ENCODE data around the gene UTS2B.
A peak's percentile ranks its signal among the peaks of the same experiment; 100 is the strongest.

UTS2B gene

DNA sequence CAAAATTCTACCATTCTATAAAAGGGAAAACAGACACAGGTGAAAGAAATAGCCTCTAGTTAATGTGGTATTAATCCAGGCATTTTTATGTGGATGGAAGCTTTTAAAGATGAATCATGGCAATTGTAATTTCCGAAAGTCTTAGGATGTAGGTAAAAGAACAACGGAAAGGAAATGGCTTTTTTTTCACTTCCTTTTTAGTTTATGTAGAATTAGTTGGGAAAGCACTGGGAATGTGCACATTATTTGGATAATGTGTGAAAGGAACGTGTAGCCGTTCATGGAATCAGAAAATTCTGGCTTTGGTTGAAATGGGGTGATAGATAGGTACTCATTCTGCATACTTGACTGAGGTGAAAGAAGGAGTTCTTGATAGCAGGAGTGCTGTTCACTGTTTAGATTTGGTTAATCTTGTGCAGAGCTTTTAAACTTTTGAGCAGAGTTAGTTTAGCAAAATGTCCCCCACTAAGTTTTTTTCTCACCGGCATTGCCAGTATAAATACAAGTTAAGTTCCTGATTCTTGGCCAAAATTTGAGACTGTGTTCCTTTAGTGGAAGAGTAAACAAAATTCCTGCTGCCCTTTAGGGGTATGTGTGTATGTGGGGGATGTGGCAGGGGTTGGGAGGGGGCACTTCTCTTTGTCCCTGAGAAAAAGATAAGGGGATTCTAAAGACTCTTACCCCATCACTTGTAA, 20.2 kb upstream of the UTS2B start:
- DNase-seq: no peak

DNA sequence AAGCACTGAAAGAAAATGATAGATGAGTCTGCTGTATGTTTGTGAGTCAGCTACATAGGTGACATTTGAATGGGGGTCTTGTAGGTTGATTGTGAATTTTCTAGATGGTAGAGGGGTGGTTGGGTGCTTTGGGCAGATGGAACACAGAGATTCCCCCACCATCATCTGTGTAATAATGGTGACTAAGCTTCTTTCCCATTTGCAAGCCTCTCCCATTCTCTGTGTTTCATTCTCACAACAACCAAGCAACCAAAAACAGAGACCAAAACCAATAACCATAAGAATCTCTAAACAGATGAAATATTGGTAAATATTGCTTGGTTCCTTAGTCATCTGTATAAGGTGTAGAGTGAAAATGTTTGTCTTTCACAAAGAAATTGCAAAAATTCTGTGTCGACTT, 17.8 kb upstream of the UTS2B start:
- no peak for DNase-seq

DNA sequence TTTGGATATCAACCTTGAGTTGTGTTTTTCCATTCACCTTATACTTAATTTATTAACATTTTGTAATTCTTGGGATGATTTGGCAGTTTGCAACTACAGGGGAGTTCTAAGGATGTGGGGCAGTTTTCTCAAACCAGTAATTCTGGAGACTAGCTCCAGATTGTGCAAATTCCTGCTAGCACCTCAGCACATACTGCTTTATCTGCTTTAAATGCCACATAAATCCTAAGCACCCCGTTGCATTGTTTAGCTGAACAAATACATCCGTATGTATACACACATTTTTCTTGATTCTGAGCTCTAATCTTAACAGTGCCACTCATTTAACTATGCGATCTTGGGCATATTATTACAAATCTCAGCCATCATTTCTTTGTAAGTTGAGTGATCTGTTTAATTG, 16.9 kb upstream of the UTS2B start:
- no peak for DNase-seq

DNA sequence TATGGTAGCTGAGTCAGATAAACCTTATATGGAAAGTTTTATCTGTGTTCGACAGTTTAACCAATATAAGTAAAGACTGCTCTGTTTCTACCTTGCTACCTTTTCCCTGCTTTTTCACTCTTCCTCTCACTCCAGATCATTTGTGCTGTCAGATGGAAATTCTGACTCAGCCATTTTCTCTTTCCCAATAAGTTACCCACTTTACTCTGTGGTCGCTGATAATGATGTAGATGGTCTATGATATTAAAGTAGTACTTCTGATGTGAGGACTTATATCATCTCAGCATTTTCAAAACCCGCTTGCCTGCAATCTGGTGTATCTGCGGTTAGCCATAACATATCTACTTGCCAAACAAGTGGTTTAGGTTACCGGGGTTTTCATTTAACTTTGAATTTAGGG, 15.0 kb upstream of the UTS2B start:
- DNase-seq: no peak

DNA sequence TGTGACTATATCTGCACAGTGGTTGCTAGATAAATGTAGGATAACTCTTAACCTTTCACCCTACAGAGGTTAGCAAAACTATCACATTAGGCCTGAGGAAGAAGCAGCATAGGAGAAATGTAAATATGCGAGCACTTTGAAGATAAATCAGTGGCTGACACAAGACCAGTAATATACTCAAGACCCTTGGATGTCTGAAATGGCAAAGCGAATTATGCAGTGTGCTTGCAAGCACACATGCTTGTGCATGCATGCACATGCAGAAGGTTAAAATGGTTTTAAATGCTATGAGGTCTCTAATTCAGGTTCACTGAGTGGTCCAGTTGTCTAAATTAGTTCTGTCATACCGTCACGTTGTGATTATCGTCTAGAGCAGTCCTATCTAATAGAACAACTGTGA, 13.6 kb upstream of the UTS2B start:
- DNase-seq: no peak

DNA sequence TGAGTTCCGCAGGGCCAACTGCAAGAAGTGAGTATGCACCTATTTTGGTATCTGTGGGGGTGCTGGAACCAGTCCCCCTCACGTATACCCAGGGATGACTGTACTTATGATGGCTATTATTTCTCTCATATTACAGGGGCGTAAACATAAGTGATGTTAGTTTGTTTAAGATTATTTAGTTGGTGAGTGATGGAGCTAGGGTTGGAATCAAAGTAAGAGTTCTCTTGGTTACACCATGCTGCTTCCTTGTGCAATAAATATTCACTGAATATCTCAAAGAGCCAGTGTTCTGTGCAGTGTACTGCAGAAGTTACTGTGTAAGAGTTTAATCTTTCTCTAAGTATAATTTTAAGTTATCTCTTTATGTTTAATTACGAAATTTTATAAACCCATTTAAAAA, 12.8 kb upstream of the UTS2B start:
- no peak for DNase-seq

DNA sequence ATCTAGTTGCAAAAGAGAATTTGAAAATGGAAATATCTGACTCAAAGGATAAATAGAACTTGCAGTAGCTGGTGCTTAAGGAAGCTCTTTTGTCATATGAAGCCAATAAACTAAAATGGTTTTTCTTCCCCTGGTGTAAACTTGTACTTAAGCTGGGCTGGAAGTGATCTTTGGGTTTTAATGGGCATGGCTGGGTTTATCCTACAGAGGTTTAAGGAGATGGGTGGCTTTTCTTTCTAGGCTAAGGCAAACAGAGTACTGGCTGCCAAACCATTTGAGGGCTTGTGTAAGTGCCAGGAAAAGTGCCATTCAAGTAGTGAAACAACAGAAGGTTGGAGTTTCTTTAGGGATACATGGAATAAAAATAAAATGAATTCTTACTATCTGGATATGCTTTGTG, 12.1 kb upstream of the UTS2B start:
- DNase-seq: no peak

DNA sequence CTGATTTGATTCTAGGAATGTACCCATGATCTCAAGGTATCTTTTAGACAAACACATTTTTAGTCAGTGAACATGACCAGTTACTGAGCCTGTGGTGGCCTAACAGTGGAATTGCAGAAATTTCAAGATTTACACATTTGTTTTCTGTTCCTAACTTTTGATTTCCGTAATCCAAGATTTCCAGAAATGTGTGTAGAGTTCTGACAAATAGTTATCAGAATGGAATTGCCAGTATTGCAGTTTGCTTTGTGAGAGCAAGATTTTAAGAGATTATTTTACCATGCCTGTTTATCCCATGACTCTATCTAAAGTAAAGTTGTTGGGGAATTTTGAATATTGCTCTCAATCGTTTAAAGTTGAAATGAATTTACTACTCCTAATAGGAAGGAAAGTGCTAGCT, 11.7 kb upstream of the UTS2B start:
- no peak for DNase-seq

DNA sequence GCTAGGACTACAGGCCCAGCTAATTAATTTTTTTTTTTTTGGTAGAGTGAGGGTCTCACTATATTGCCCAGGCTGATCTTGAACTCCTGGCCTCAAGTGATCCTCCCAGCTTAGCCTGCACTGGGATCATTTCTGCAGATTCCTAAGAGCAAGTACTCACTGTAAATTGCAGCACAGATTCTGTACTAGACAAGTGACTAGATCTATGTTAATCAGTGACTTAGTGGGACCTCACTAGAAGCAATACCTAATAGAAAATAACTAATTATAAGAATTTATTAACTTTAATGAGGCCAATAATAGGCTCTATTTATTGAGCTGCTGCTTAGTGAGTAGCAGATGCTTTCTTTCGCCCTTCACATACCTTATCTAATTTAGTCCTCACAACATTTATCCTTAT, 10.6 kb upstream of the UTS2B start:
- DNase-seq: no peak

DNA sequence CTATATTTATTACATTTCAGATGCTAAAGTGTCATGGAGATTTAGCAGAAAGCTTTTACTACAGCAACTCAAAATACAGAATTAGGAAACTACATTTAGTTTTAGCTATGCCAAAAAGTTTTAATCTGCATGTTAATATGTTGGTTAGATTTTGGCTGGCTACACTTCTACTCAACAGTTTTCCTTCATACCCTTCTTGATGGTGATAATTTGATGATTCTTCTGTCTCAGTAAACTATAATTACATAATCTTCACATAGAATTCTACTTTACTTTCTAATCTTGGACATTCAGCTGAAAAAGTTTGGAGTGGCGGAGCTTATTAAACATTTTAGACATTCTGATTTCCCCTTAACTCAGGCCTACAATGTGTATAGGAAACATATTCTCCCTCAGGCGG, 10.0 kb upstream of the UTS2B start:
- DNase-seq: no peak

DNA sequence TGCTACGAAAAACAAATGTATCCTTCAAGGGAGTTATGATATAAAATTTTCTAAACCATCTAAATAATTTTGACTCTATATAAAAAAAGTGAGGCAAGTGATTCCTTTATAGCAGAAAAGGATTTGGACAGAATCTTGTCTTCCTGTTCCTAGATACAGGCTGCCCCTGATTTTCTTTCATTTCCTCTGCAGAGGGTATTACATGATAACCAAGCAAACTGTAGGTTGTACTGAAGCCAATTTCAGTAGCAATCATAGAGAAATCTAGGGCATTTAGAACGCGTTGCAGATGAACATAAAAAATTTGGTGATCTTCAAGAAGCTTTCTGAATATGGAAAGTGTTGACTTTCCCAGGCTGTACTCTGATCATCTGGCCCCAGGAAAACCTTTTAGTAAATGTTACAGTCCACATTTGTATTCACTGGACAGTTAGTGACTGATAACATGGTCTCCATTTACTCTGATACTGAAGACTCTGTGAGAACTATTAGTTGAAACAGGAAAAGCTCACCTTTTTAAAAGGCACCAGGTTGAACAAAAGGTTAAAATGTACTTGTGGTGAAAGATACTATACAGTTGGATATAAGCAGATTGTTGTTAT, 9.1 kb upstream of the UTS2B start:
- no peak for DNase-seq

DNA sequence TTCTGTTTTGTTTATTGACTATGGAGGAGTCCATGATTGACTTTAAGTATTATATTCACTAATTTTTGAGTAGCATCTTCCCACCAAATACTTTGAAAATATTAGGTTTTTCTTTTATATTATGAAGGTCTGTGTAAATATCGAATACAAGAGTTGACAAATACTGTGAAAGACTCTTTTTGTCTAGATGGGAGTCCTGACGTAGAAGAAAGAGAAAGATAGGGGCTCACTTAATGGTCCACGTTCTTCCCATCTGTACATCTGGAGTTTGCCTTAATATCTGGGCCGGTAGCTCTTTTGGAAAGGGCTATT, 7.8 kb upstream of the UTS2B start:
- DNase-seq: no peak

DNA sequence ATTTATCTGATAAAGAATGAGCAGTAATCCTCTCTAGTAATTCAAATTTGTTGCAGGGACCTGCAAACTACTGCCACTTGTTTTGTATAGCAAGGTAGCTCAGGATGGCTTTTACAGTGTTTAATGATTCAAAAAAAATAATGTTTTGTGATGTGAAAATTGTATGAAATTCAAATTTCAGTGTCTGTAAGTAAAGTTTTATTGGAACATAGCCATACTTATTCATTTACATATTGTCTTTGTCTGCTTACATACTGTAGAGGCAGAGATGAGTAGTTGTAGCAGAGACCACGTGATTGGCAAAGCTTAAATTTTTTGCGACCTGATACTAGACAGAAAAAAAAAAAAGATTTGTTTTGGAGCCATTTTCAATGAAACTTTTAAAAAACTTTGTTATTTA, 6.5 kb upstream of the UTS2B start:
- DNase-seq: no peak

DNA sequence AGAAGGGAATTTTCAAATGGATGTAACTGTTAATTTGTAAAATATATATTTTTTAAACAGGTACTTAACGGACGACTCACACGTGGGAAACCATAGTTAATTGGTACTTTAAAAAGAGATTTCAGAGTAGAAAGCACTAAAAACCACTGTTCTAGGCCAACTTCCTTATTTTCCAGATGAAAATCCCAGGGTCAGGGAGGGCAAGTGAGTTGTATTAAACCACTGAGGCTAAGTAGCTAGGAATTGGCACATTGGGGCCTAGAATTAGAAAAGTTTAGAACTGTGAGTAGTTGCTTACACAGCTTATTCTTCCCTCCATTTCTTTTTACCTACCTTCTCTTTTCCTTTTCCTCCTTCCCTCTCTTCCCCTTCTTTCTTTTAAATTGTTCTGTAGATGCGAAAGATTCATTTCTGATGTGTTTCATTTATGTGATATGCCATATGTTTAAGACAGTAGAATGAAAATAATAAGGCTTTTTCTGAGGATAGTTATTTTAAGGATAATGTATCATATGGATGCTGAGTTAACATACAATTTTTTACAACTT, 4.1 kb upstream of the UTS2B start:
- no peak for DNase-seq

DNA sequence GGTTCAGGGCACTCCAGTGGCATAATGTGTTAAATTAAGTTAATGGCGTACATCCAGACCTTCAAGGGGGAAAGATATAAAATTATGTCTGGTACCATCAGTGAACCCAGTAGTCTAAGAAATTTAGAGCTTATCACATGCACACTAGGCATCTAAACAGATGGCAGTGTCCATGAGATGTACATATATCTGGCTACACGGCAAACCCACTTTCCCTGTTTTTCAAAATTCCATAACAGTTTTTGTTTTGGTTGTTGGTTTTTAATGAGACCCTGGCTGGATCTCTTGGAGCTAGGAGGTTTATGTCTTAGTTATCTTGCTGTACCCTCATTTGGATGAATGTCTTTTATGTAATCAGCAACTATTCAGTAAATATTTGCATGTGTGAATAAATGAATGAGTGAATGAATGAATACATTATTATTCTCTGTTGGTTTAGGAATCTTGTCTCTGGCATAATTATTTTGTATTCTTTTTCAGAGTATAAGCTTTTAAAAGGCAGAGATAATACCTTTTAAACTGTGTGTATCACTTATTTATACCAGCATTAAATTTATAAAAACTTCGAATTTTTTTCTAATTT, 3.1 kb upstream of the UTS2B start:
- no peak for DNase-seq

DNA sequence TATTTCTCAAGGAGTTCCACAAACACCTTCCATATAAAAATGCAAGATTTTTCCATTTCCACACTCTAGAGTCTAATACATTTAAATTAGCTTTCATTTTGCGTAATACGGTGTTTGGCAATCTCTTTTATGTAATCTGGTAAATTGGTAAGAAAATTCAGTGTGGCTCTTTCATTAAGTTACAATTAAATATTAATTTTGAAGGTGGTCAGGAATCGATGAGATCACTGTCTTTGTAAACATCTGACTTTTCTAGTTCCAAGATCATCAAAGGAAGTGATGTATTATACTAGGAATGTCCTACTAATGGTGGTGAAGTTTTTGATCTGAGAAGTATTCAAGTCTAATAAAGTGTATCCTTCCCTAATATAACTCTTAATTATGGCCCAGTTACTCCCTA, 1.1 kb upstream of the UTS2B start:
- no peak for DNase-seq

DNA sequence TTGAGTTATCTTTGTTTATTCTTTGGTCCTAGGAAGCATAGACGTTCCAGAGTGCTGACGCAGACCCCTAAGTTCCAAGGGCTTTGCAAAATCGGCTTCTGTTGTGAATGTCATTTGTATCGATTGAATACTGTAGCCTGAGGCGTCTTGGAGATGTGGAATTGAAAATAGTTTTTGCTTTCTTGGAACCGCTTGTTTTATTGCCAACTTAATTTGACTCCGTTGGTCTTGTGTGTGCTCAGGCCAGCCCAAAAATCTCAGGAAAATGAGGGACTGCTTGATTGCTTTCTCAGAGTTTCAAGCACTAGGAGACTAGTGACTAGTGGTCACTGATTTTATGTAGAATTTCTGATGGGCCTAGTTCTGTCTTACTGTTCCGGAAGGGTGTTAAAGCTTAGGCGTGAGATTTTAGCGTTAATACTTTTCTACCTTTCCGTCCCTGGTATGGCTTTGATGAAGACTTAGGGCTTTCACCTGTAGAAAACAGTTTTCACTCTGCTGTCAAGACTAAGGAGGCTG, 263 bp upstream of the UTS2B start:
- no peak for DNase-seq

DNA sequence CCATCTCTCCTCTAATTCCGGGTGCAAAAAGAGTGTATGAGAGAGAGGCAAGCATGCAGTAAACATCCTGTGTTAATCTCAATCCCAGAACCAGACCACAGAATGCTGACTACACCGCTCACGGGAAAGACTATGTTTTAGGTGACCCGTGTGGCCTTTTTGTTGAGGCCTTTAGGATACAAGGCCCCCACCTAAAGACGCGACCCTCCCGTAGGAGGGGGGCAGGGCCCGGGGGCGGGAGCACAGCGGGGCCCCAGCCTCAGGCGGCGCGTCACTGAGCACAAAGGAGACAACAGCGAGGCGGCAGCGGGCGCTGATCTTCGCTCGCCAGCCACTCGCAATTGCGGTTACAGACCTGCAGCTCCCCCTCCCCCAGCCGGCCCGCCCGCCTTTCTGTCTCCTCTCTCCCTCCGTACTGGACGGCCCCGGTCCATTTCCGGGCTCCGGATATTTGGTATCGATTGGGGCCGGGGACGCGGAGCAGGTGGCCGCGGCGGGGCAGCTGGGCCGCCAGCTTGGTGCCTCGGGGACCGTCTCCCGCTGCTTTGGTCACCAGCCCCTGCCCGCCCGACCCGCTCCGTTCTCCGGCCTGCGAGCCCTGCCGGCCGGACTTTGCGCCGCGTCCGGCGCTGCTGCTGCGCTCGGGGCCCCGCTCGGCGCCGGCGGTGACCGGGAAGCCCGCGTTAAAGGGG, 1.2 kb downstream of the UTS2B start, which contains the start of gene CCDC50:
CCDC50 (plus strand) TSS at position 433 of the 692 bp plus-strand sequence. CDS start 281 bp downstream, outside the sequence.
- peak in 1 of 2 donors; percentile 19 for DNase-seq

DNA sequence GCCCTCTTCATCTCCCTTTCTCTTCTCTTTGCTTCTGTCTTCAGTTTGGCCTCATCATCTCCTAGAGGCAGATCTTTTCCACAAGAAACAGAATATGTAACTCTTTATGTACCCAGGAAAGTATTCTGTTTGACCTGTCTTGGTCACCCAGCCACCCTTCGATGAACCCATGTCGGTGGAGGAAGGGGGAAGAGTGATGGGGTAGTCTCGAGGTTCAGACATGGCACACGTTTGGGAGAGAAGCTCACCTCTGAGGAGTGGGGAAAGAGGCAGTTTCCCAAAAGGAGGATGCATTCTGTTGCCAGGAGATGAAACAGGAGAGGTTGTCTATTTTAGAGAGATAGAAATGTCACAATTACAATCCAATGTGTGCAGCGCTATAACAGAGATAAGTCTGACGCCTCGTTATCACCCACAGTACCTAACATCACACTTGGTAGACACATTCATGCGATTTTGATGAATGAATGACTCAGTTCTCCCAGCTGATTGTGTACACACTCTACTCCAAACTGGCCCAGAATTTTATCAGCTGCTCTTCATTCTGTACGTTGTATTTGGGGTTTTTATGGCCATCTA, 1.9 kb downstream of the UTS2B start:
- DNase-seq: no peak

DNA sequence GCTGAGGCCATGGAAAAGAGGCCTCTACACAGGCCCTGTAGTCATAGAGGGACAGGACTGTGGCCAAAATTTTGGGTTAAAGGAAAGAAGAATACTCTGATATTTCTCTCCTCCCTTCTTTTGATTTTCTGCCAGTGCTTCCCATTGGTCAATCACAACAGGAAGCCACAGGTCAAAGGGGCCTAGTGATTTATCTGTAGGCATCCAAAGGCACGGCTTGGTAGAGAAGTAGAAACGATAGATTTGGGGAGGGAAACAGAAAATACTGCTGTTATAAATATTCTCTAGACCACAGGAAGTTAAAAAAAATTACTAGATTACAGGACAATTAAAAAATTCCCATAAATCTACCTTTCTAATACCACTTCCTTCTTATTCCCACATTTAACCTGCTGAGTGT, 2.8 kb downstream of the UTS2B start:
- no peak for DNase-seq

DNA sequence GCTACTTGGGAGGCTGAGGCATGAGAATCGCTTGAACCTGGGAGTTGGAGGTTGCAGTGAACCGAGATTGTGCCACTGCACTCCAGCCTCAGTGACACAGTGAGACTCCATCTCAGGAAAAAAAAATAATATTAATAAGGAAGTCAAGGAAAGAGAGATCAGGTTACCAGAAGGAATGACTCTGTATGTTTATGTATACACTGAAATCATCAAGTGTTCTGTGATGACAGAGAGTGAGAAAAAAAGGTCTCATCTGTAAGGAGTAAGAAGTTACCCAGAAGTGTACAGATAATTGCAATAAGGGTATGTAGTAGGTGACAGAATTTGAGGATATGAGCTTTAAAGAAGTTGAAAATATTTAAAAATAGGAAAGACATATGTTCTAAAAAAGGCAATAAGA, 5.4 kb downstream of the UTS2B start:
- DNase-seq: no peak

DNA sequence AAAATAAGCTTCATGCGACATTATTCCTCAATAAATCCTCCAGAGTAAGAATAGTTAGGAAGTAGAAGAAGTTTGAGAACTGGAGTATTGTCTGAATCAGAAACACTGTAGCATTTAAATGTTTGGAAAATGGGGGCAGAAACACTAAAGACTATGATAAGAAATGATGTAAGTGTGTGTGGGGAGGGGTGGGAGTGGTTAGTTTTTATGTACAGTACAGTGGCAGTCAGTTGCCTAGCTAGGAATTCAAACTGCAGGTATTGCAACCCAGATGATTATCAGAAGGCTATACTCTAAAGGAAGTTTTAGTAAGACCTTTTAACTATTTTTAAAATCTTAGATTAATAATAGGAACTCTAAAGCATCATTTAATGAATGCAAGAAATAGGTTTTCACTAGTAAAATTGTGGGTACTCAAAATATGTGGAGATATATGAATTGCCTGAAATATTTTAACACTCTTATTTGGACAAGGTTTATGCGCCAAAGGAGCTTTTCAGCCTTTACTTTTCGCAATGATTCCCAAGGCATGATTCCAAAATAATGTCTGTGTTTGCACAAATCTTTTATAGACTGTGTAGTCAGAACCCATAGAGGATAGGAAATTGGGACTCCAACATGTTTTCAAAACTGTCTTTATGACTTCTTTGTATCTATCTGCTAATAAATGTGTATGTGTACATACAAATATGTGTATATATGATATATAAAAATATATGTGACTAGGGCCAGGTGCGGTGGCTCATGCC, 9.1 kb downstream of the UTS2B start:
- no peak for DNase-seq

DNA sequence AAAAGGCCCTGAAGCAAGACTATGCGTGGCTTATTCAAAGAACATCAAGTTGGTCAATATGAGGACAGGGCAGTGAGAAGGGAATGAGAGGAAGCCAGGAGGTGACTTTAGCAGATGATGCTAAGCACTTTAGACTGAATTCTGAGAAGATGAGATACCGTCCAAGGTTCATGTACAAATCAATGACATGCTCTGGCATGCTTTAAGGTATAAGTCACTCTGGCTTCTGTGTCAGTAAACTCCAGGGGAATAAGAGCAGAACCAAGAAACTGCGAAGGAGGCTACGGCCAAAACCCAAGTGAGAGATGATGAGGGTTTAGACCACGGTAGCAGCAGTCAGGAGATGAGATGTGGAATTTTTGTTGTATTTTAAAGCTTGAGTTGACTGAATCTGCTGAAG, 10.0 kb downstream of the UTS2B start:
- DNase-seq: no peak

Data from bone marrow (tissue), 2 donors.